GM12872 (cell line): ENCODE measurements around the gene ZP1.

Source experiments
- TF ChIP-seq, protein P1 (sequence below): IDR thresholded peaks from 3 replicates; pipeline ENCODE4 v1.5.1; 2011; ENCODE audit warnings: low read depth, mild to moderate bottlenecking, low read length, moderate library complexity; ENCODE audit not compliant: insufficient read depth

ZP1 gene

DNA sequence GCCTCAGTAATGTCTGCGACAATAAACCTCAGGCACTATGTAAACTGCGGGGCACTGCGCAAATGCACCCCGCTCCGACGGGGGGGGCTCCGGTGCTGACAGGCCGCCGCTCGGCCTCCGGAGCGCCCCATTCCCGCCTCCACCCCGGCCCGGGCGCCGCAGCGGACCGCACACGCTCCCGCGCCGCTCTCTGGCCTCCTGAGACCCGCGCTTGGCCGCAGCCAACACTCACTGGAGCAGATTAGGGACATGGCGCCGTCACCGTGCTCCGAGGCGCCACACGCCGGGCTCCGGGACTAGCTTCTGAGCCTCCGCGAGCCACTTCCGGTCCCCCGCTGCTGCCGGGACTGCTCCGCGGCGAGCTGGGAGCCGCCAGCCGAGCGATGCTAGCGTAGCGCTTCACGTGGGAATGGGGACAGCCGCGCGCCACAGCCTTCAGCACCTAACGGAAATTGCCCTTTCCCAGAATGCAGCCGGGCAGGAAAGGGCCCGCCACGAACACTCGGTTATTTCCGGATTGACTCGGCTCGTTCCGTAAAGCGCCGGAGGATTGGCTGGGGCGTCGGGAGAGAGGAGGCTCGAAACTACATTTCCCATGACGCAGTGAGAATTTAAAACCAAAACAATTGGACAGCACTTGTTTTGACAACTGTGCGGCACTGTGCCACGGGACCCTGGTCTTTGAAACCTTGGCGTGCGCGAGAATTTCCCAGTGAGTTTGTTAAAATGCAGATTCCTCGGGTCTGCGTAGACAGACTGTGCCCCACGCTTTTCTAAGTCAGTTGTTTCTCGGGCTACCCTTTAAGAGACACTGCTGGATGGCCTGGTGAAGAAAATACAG is 39.0 kb downstream of the ZP1 start, which contains the start of gene PRPF19:
PRPF19 (minus strand) TSS at position 454 of the 841 bp plus-strand sequence; CDS start at position 251, 203 bp downstream.
- TF ChIP-seq, protein P1, sequence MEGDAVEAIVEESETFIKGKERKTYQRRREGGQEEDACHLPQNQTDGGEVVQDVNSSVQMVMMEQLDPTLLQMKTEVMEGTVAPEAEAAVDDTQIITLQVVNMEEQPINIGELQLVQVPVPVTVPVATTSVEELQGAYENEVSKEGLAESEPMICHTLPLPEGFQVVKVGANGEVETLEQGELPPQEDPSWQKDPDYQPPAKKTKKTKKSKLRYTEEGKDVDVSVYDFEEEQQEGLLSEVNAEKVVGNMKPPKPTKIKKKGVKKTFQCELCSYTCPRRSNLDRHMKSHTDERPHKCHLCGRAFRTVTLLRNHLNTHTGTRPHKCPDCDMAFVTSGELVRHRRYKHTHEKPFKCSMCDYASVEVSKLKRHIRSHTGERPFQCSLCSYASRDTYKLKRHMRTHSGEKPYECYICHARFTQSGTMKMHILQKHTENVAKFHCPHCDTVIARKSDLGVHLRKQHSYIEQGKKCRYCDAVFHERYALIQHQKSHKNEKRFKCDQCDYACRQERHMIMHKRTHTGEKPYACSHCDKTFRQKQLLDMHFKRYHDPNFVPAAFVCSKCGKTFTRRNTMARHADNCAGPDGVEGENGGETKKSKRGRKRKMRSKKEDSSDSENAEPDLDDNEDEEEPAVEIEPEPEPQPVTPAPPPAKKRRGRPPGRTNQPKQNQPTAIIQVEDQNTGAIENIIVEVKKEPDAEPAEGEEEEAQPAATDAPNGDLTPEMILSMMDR: no peak

DNA sequence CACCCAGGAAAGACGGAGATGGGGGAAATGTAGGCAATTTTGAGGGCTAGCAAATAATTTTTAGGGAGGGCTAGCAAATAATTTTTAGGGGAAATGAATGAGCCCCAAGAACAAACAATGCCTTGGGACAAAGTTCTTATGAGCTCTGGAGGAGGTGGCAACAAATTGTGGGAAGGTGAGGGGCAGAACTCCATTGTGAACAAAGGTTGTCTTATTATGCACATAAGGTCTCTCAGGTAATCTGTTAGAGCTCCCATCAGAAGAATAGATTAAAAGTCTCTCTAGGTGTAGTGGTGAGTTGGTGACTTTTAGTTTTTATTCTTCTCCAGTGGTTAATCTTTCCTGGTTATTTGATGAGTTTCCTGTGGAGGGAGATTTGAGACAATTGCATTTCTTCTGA is 41.5 kb downstream of the ZP1 start:
- TF ChIP-seq, protein P1: no peak

DNA sequence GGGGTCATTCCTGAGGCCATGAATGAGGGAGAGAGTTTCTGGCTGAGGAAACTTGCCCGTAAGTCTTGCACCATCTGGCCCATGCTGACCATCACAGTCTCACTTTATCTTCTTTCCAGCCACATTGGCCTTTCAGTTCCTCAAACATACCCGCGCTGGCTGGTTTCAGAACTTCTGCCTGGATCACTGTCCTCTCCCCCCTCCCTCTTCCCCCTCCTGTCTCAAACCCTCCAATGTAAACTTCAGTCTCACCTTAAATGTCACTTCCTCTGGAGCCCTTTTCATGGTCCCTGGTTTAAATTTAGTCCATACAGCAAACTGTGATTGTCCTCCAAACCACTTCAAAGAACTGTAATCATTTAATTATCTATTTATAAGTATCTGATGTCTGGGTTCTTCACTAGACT is 42.9 kb downstream of the ZP1 start:
- TF ChIP-seq, protein P1: no peak

DNA sequence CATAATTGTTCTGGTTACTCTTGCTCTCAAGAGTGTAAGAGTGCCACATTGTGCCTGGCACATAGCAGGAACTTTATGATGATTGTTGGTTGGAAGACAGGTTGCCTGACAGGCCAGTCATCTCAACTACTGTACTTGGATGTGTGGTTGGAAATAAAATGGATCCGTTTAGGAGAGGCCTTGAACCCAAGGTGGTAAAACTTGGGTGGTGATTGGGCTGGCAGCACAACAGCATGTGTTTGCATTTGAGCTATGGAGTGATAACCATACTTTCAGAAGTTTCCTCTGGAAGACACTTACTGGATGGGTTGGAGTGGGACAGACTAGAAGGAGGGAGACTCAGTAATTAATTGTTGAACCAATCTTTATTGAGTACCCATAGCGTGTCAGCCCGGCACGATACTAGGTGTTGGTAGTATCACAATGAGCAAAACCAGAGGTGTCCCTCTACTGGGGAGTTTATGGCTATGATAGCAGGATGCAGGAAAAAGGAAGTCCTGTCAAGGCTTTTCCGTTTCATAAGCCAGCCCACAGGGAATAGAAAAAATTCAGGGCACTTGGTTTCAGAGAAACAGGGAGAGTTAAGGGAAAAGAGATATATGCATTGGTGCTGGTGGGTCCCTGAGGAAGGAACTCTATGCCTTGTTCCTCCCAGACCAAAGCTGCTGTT is 43.5 kb downstream of the ZP1 start:
- TF ChIP-seq, protein P1: peak; percentile 43; the same call in 2 of the 3 replicates

DNA sequence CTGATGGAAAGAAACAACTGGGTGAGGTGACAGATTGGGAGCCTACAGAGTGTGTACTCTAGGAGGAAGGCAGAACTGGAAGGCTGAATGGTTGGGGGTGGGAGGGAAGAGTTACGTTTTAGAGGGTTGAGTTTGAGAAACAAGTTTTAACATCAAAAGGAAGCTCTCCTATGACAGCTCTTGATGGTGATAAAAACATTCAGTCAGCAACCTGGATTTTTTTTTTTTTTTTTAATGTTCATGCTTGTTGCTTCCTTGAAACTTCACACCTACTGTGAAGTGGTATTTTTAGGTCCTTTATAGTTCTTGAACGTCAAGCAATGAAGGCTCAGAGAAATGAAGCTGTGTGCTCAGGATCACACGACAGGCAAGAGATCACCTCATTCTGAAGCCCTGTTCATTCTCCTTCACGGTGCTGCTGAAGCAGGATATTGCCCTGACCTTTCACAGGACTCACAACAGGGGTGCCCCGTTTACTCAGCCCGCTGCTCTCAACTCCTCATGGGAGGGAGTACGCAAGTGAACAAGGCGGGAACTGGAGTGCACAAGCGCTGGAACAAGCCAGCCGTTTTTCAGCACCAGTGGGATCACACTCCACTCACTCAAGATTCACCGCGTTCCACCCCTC is 45.0 kb downstream of the ZP1 start:
- TF ChIP-seq, protein P1: no peak

DNA sequence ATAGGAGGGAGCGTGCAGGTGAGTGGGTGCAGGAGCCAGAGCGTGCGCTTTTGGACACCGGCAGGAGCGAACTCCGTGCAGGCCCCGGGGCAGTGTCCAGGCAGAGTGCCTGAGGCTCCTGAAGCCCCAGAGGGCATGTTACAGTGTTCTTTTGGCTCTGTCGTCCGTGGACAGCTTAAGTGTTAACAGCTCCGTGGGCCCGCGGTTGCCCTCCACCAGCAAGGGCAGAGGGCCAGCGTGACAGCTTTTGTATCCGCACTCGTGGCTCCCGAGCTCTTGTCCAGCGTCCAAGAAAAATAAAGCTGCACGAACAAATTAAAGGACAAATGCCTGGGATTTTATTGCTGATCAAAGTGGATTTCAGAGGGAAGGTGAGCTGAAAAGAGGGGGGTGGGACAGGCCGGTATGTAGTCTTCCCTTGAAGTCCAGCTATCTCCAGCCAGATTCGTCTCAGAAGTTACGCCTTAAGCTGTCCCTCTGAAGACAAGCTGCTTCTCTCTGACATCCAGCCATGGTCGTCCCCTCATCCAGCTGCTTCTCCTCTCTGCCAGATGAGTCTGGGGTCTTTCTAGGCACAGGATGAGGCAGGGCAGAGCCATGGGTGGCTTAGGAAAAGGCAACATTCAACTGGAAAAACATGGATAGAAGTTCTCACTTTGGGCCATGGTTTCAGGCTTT is 45.6 kb downstream of the ZP1 start:
- TF ChIP-seq, protein P1: no peak
